Fibroblast of lung (primary cell): Measurements from ENCODE around the gene TOP1. TPM values are rescaled to one million over a fixed set of nuclear protein-coding genes. Genes with fewer than 3 reads are reported as not detected.

ENCODE experiments used
- DNase-seq, 2 donors: peaks; one replicate each; pipeline versions ENCODE4 v3.0.0 to v3.0.0-alpha.2; 2010; ENCODE audit warnings: low read depth in 2 of 2
- H2AFZ ChIP-seq: 2 replicates; pipeline ENCODE4 v1.5.1; 2012; ENCODE audit warnings: low read length, control low read depth, inconsistent platforms
- H3K27ac ChIP-seq: 2 replicates; pipeline ENCODE4 v1.5.1; 2011; ENCODE audit warnings: low read length, control low read depth; ENCODE audit not compliant: insufficient read depth
- H3K27me3 ChIP-seq: 2 replicates; pipeline ENCODE4 v1.5.1; 2011; ENCODE audit warnings: mild to moderate bottlenecking, low read length; ENCODE audit not compliant: control insufficient read depth, insufficient read depth
- H3K36me3 ChIP-seq: 2 replicates; pipeline ENCODE4 v1.5.1; 2011; ENCODE audit warnings: low read length; ENCODE audit not compliant: control insufficient read depth, insufficient read depth
- H3K4me1 ChIP-seq: 2 replicates; pipeline ENCODE4 v1.5.1; 2011; ENCODE audit warnings: low read length; ENCODE audit not compliant: control insufficient read depth, insufficient read depth; ENCODE audit errors: extremely low read depth
- H3K4me2 ChIP-seq: 2 replicates; pipeline ENCODE4 v1.5.1; 2011; ENCODE audit warnings: low read length, control low read depth; ENCODE audit not compliant: insufficient read depth; ENCODE audit errors: extremely low read depth
- H3K4me3 ChIP-seq, 4 experiments: fragments of 200-600 bp in 1 of 4; sonication (generic) in 1 of 4; replicated peaks in 1 of 4; 2 replicates each; pipeline ENCODE4 v1.5.1; 2011 to 2016; ENCODE audit warnings: low read length in 4 of 4, low read depth in 3 of 4, mild to moderate bottlenecking in 3 of 4, control low read depth in 2 of 4, inconsistent platforms in 1 of 4, mixed read lengths in 1 of 4; ENCODE audit not compliant: insufficient read depth in 1 of 4; ENCODE audit errors: control extremely low read depth in 1 of 4
- H3K79me2 ChIP-seq: 2 replicates; pipeline ENCODE4 v1.5.1; 2012; ENCODE audit warnings: mild to moderate bottlenecking, low read length, inconsistent platforms; ENCODE audit not compliant: control insufficient read depth, insufficient read depth
- H3K9ac ChIP-seq: 2 replicates; pipeline ENCODE4 v1.5.1; 2011; ENCODE audit warnings: mild to moderate bottlenecking, low read length, control low read depth; ENCODE audit not compliant: insufficient read depth
- H3K9me3 ChIP-seq: 2 replicates; pipeline ENCODE4 v1.5.1; 2012; ENCODE audit warnings: low read depth, low read length; ENCODE audit not compliant: control insufficient read depth, insufficient read depth
- H4K20me1 ChIP-seq: 2 replicates; pipeline ENCODE4 v1.5.1; 2011; ENCODE audit warnings: low read length; ENCODE audit not compliant: control insufficient read depth, insufficient read depth; ENCODE audit errors: extremely low read depth
- EZH2 ChIP-seq: IDR thresholded peaks from 2 replicates; pipeline ENCODE4 v1.5.1; 2012; ENCODE audit warnings: low read length, control low read depth, mild to moderate bottlenecking; ENCODE audit errors: missing control alignments
- polyA plus RNA-seq, 2 donors: library from polyadenylated mRNA; depleted of rRNA in 1 of 2; stranded (reverse) in 1 of 2; unstranded in 1 of 2; fragments of >200 nt; gene quantifications; 2 replicates each; pipeline ENCODE4 v1.2.1, GENCODE V29; 2011 to 2012; ENCODE audit warnings: missing spikeins in 1 of 2
- total RNA-seq: library from RNA; depleted of rRNA; stranded (reverse); fragments of >200 nt; gene quantifications from 2 replicates; pipeline ENCODE4 v1.2.1, GENCODE V29; 2014
- TF ChIP-seq, protein P1 (sequence below), 2 donors: IDR thresholded peaks in 1 of 2; conservative IDR thresholded peaks in 1 of 2; 1 replicate in 1 of 2; 2 replicates in 1 of 2; pipeline ENCODE4 v1.5.1; 2011 to 2012; ENCODE audit warnings: low read length in 2 of 2, control low read depth in 1 of 2, inconsistent platforms in 1 of 2, low read depth in 1 of 2, mild to moderate bottlenecking in 1 of 2

Gene TOP1
- total and polyA plus RNA-seq, 2 donors (not counting 1 experiment from before 2014, with no cell fraction given) = 18.4 to 35.3 TPM

DNA sequence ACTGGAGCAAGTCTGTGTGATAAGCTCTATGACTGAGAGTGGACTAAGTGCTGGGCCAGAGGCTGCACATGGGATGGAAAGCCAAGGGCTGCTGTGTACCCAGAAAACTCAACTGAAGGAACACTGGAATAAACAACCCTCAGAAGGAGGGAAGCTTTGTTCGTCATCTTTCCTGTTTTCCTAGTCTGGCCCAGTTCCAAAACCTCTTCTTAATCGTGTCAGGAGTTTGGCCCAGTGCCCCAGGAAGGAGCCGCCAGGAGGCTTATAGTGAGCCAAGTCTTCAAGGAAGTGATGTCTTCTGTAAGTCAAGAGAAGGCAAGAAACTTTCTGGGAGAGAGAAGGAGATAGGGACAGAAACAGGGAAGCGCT lies 23.3 kb upstream of the TOP1 start:
- H3K4me3 ChIP-seq = peak overlapping the region; percentile 45 to 71 (median 56)
- peak overlapping the region; percentile 47 for H2AFZ ChIP-seq
- peak overlapping the region; percentile 100 for H3K27ac ChIP-seq
- H3K79me2 ChIP-seq = peaks cover 25% of the 10 kb centered on the region
- H3K9me3 ChIP-seq = no peaks in the 10 kb centered on the region
- no peak overlapping the region for H3K9ac ChIP-seq
- peak overlapping the region; percentile 90 for H3K4me2 ChIP-seq
- H3K4me1 ChIP-seq = peaks cover 27% of the 10 kb centered on the region
- no peaks in the 10 kb centered on the region for H4K20me1 ChIP-seq
- H3K27me3 ChIP-seq = no peaks in the 10 kb centered on the region
- DNase-seq = peak; percentile 95 to 99
- H3K36me3 ChIP-seq = no peaks in the 10 kb centered on the region
- no peak for TF ChIP-seq EZH2
- TF ChIP-seq, protein P1, sequence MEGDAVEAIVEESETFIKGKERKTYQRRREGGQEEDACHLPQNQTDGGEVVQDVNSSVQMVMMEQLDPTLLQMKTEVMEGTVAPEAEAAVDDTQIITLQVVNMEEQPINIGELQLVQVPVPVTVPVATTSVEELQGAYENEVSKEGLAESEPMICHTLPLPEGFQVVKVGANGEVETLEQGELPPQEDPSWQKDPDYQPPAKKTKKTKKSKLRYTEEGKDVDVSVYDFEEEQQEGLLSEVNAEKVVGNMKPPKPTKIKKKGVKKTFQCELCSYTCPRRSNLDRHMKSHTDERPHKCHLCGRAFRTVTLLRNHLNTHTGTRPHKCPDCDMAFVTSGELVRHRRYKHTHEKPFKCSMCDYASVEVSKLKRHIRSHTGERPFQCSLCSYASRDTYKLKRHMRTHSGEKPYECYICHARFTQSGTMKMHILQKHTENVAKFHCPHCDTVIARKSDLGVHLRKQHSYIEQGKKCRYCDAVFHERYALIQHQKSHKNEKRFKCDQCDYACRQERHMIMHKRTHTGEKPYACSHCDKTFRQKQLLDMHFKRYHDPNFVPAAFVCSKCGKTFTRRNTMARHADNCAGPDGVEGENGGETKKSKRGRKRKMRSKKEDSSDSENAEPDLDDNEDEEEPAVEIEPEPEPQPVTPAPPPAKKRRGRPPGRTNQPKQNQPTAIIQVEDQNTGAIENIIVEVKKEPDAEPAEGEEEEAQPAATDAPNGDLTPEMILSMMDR (conservative IDR thresholded peaks at IDR 0.05 in 1 of 2, IDR thresholded peaks at IDR 0.05 in 1 of 2; ENCODE audit: low read depth in 1 of 2, low read length in 2 of 2) = no peak

DNA sequence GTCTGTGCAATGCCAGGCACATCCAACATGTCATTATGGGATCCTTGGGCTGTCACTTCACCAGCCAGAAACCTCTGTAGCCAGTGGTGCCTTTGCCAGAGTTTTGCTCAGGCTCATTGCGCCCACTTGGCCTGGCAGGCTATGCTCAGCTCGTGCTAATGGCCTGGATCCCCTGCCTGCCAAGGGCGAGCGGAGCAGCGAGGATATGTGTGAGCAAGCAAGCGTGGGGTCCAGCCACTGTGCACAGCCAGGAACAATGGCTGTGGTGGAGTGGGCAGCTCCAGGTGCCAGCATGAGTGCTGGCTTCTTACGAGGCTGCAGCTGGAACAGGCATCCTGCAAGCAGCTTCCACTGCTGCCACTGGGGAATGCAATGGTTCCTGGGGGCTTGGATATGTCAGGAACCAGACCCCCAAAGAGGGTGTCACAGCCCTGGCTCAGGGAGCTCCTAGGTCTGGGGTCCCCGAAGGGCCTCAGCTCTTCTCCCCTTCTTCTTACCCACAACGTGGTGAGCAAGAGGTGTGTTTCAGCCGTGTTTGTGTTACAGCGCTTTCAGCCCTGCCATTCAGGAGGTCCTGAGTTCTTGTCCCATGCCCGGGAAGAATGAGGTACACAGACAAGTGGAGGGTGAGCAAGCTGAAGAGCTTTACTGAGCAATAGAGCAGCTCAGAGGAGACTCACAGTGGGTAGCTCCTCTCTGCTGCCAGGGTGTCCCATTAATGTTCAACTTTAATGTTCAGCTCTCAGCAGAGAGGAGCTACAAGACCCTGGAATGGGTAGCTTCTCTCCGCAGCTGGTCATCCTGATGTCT lies 22.3 kb upstream of the TOP1 start:
- H3K27ac ChIP-seq = peak overlapping the region; percentile 100
- H3K4me1 ChIP-seq = peaks cover 27% of the 10 kb centered on the region

DNA sequence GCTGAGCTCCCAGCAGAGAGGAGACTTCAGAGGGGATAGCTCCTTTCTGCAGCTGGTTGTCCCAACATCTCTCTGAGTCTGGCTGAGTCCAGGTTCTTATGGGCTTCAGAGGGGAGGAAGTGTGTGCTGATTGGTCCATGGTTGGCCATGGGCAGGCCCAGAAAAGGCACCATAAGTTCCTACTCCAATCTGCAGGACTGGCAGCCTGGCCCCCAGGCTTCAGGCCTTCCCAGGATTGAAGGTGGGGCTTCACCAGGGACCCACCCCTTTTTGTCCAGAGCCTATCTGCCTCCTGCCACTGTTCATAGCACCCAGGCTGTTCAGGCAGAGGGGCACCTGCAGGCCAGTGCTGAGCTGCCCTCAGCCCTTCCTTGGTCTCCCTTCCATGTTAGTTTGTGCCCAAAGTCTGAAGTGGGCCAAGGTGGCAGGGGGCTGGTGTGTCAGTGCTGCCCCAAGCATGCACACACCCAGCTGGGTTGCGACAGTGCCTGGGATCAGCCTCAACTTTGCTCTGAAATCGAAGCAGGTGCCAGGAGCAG lies 21.6 kb upstream of the TOP1 start:
- no peak for DNase-seq
- no peaks in the 10 kb centered on the region for H4K20me1 ChIP-seq
- no peaks in the 10 kb centered on the region for H3K9me3 ChIP-seq
- H3K4me2 ChIP-seq = no peak overlapping the region
- no peaks in the 10 kb centered on the region for H3K36me3 ChIP-seq
- no peak overlapping the region for H2AFZ ChIP-seq
- H3K27ac ChIP-seq = no peak overlapping the region
- no peak overlapping the region for H3K4me3 ChIP-seq
- no peak overlapping the region for H3K9ac ChIP-seq
- no peak for TF ChIP-seq EZH2
- TF ChIP-seq, protein P1 (conservative IDR thresholded peaks at IDR 0.05 in 1 of 2, IDR thresholded peaks at IDR 0.05 in 1 of 2; ENCODE audit: low read depth in 1 of 2, low read length in 2 of 2) = no peak
- no peaks in the 10 kb centered on the region for H3K27me3 ChIP-seq
- H3K4me1 ChIP-seq = peaks cover 27% of the 10 kb centered on the region
- H3K79me2 ChIP-seq = peaks cover 14% of the 10 kb centered on the region

More for the DNA sequence above, 22.3 kb upstream of the TOP1 start:
- H3K9ac ChIP-seq = peak overlapping the region; percentile 16
- H3K9me3 ChIP-seq = no peaks in the 10 kb centered on the region
- H3K4me3 ChIP-seq = no peak overlapping the region
- H3K27me3 ChIP-seq = no peaks in the 10 kb centered on the region
- no peaks in the 10 kb centered on the region for H3K36me3 ChIP-seq
- no peak overlapping the region for H2AFZ ChIP-seq
- H4K20me1 ChIP-seq = no peaks in the 10 kb centered on the region
- no peak overlapping the region for H3K4me2 ChIP-seq
- TF ChIP-seq EZH2 = no peak
- TF ChIP-seq, protein P1 (conservative IDR thresholded peaks at IDR 0.05 in 1 of 2, IDR thresholded peaks at IDR 0.05 in 1 of 2; ENCODE audit: low read depth in 1 of 2, low read length in 2 of 2) = no peak
- H3K79me2 ChIP-seq = peaks cover 18% of the 10 kb centered on the region
- no peak for DNase-seq
